22Rv1 (cell line): ENCODE data around the gene KRT84.

ENCODE experiments used
- CTCF ChIP-seq: fragments of 450-650 bp; IDR thresholded peaks from 2 replicates; pipeline ENCODE4 v1.5.1; 2017; ENCODE audit warnings: mild to moderate bottlenecking
- ZFX ChIP-seq: fragments of 450-650 bp; IDR thresholded peaks from 2 replicates; pipeline ENCODE4 v1.6.1; 2017; ENCODE audit warnings: antibody characterized with exemption, borderline replicate concordance

DNA sequence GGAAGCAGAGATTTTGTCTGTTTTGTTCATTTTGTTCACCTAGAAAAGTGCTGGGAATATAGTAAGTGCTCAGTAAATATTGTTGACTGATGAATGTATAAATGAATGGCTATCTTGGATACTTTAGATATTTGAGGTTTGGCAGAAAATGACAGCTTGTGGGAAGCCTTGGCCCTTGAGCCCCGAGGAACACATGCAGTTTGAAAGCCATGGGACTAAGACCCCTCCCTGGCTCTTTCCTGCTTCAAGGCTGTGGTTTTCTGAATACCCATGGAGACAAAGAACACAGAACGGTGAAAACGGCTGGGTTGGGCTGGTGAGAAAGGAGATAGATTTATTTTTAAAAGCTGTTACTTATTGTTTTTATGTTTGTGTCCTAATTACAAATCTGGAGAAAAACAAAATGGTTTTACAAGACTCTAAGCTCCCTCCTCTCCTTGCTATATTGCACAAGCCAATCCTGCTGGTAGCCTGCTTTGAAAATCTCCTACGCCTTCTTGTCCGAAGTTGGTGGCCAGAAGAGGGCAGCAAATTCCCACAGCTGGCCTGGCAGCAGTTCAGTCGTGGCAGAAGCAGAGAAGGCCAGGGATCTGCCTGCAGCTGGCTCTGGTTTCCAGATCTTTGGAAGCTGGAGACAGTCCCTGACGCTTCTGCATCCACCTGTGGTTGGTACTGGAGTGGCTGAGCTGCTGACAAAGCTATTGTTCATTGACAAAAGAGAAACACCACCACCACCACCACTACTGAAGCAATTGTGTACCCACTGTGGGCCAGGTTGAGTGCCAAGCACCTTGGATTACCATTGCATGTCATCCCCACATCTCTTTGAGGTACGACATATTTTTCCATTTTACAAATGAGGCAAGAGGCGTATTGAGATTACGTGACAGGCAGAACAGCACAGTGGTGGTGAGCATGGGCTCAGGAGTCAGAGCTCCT lies 13.0 kb downstream of the KRT84 start:
- peak; percentile 98 for TF ChIP-seq CTCF
- no peak for TF ChIP-seq ZFX
